PC-3 (cell line): Measurements from ENCODE around the gene EIF6. TPM values are rescaled to one million over a fixed set of nuclear protein-coding genes. Genes with fewer than 3 reads are reported as not detected.
"Not testable (repeated sequence)": the region's sequence is repeated elsewhere in the genome, so short reads cannot be mapped to it uniquely, and the experiment has no call there.

Experiments
- ATAC-seq: fragments of 200-7000 bp; cut with Tn5 transposase; 2 replicates; pipeline ENCODE4 v1.9.1; 2020; ENCODE audit warnings: mild to moderate bottlenecking, moderate library complexity
- BruUV-seq: library from RNA; stranded (reverse); fragments of 400-500 nt; replicated peaks from 2 replicates; lab custom pipeline; 2021; lab: Mats Ljungman, UMichigan
- CTCF ChIA-PET: fragments of 300-600 bp; sonication (Branson Sonifier 250); formaldehyde crosslinking; loops from one replicate; lab custom pipeline; 2022; ENCODE audit warnings: antibody characterized with exemption; lab: Charles Lee
- POLR2A ChIA-PET: fragments of 300-600 bp; sonication (Branson Sonifier 250); formaldehyde crosslinking; loops from one replicate; lab custom pipeline; 2022; ENCODE audit warnings: antibody characterized with exemption; ENCODE audit not compliant: unreplicated experiment; lab: Charles Lee
- DNase-seq: peaks from one replicate; pipeline ENCODE4 v3.0.0-alpha.2; 2015
- H2AFZ ChIP-seq: fragments of 300-600 bp; sonication (generic); 2 replicates; pipeline ENCODE4 v1.6.0; 2016; ENCODE audit warnings: antibody characterized with exemption, low read length
- H3F3A ChIP-seq: fragments of 300-600 bp; sonication (generic); one replicate; pipeline ENCODE4 v1.6.0; 2017; ENCODE audit warnings: antibody characterized with exemption, low read length, control low read depth, mild to moderate bottlenecking; ENCODE audit not compliant: unreplicated experiment
- H3K27ac ChIP-seq: fragments of 300-600 bp; sonication (generic); 2 replicates; pipeline ENCODE4 v1.5.1; 2016; ENCODE audit warnings: mild to moderate bottlenecking, low read length
- H3K27me3 ChIP-seq: fragments of 300-600 bp; sonication (generic); 2 replicates; pipeline ENCODE4 v1.6.1; 2016; ENCODE audit warnings: low read length, mixed read lengths
- H3K36me3 ChIP-seq: fragments of 300-600 bp; sonication (generic); 2 replicates; pipeline ENCODE4 v1.6.1; 2016; ENCODE audit warnings: low read depth, mixed run types, low read length, mixed read lengths
- H3K4me1 ChIP-seq: fragments of 300-600 bp; sonication (generic); 2 replicates; pipeline ENCODE4 v1.5.1; 2016; ENCODE audit warnings: low read length; ENCODE audit not compliant: insufficient read depth
- H3K4me2 ChIP-seq: fragments of 300-600 bp; sonication (generic); 2 replicates; pipeline ENCODE4 v1.6.0; 2016; ENCODE audit warnings: low read length
- H3K4me3 ChIP-seq: fragments of 300-600 bp; sonication (generic); 2 replicates; pipeline ENCODE4 v1.5.1; 2016; ENCODE audit warnings: mild to moderate bottlenecking, low read length, mixed read lengths
- H3K79me2 ChIP-seq: fragments of 300-600 bp; sonication (generic); 2 replicates; pipeline ENCODE4 v1.6.1; 2017; ENCODE audit warnings: low read length, mixed read lengths
- H3K9ac ChIP-seq: fragments of 300-600 bp; sonication (generic); 2 replicates; pipeline ENCODE4 v1.6.0; 2016; ENCODE audit warnings: mild to moderate bottlenecking, low read length
- H3K9me2 ChIP-seq: fragments of 300-600 bp; sonication (generic); replicated peaks from 2 replicates; pipeline ENCODE4 v1.6.1; 2016; ENCODE audit warnings: mixed run types, low read length, mixed read lengths
- H3K9me3 ChIP-seq: fragments of 300-600 bp; sonication (generic); 2 replicates; pipeline ENCODE4 v1.6.1; 2016; ENCODE audit warnings: low read length, mixed read lengths
- H4K20me1 ChIP-seq: fragments of 300-600 bp; sonication (generic); 2 replicates; pipeline ENCODE4 v1.6.1; 2016; ENCODE audit warnings: low read length, mixed read lengths
- CTCF ChIP-seq: fragments of 300-600 bp; sonication (generic); conservative IDR thresholded peaks from 2 replicates; pipeline ENCODE4 v1.5.1; 2017; ENCODE audit warnings: antibody characterized with exemption, low read depth, mild to moderate bottlenecking, low read length
- EZH2 ChIP-seq: fragments of 300-600 bp; sonication (generic); IDR thresholded peaks from one replicate; pipeline ENCODE4 v1.6.1; 2017; ENCODE audit warnings: antibody characterized with exemption, mild to moderate bottlenecking, low read length; ENCODE audit not compliant: unreplicated experiment
- EZH2phosphoT487 ChIP-seq: fragments of 300-600 bp; sonication (generic); IDR thresholded peaks from 2 replicates; pipeline ENCODE4 v1.6.1; 2018; ENCODE audit warnings: mild to moderate bottlenecking, antibody characterized with exemption, low read length, borderline replicate concordance
- intact Hi-C: fragments of 100-400 bp; cut with micrococcal nuclease; formaldehyde crosslinking; loops from 2 replicates; pipeline ENCODE4 v1.9.0; 2023
- total RNA-seq: library from RNA; depleted of rRNA; stranded (reverse); fragments of >200 nt; gene quantifications from 2 replicates; pipeline ENCODE4 v1.2.3, GENCODE V29; 2014

Gene EIF6
- total RNA-seq, 1 experiment from 2014 or later: 292 TPM

GRCh38 chr20:35317416-35318210 is 33.0 kb upstream of the EIF6 start:
- no TSS peak for BruUV-seq
- no peaks in the 10 kb centered on the region for H3K9me3 ChIP-seq
- peak overlapping the region; percentile 64 for H3K4me2 ChIP-seq
- no peaks in the 10 kb centered on the region for H4K20me1 ChIP-seq
- H3K4me3 ChIP-seq: no peak overlapping the region
- H2AFZ ChIP-seq: no peak overlapping the region
- H3K9me2 ChIP-seq: no peaks in the 10 kb centered on the region
- ChIA-PET POLR2A (interaction anchor here (1.0 to 1.1 kb wide), 2 partner anchors 9 to 40 kb away, joined by 6 to 8 read pairs; partner anchors contain the start of gene MMP24OS), CTCF (interaction anchor here (0.9 to 2.3 kb wide), 3 partner anchors 11 to 14 kb away, joined by 3 to 19 read pairs (median 4); no protein-coding TSS in a partner anchor)
- H3F3A ChIP-seq: peaks cover 6% of the 10 kb centered on the region
- 0 out of 2 replicates have a peak, but pooled peaks cover 8% of the 10 kb centered on the region for H3K79me2 ChIP-seq
- H3K4me1 ChIP-seq: peaks cover 73% of the 10 kb centered on the region
- H3K27me3 ChIP-seq: no peaks in the 10 kb centered on the region
- H3K36me3 ChIP-seq: no peaks in the 10 kb centered on the region
- TF ChIP-seq CTCF (no peak), EZH2phosphoT487 (no peak), EZH2 (no peak)
- no peak for ATAC-seq
- H3K27ac ChIP-seq: peak overlapping the region; percentile 95
- intact Hi-C loops: loop anchor here (2.0 kb wide), 1 partner anchor 13 kb away; no protein-coding TSS in a partner anchor
- DNase-seq: no peak
- peak overlapping the region; percentile 76 for H3K9ac ChIP-seq

GRCh38 chr20:35316086-35316485 is 31.5 kb upstream of the EIF6 start:
- ATAC-seq: no peak
- Histone ChIP-seq H3K4me3 (no peak overlapping the region), H3K9me3 (no peaks in the 10 kb centered on the region), H3K36me3 (no peaks in the 10 kb centered on the region), H3K9ac (no peak overlapping the region), H3K9me2 (no peaks in the 10 kb centered on the region), H2AFZ (no peak overlapping the region), H3K79me2 (0 out of 2 replicates have a peak, but pooled peaks cover 8% of the 10 kb centered on the region), H4K20me1 (no peaks in the 10 kb centered on the region), H3K4me1 (peaks cover 86% of the 10 kb centered on the region), H3K27ac (0 out of 2 replicates have a peak overlapping the region, but pooled peaks have one; percentile 0), H3F3A (peaks cover 11% of the 10 kb centered on the region), H3K27me3 (no peaks in the 10 kb centered on the region), H3K4me2 (no peak overlapping the region)
- DNase-seq: peak; percentile 31
- TF ChIP-seq EZH2phosphoT487 (no peak), CTCF (no peak), EZH2 (no peak)
- no TSS peak for BruUV-seq
- intact Hi-C loops: no loop called here
- ChIA-PET CTCF (no interaction called here), POLR2A (no interaction called here)

GRCh38 chr20:35315632-35316020 is 31.1 kb upstream of the EIF6 start:
- H3K27me3 ChIP-seq, H3K9ac ChIP-seq, H4K20me1 ChIP-seq, H3K79me2 ChIP-seq, H3K4me2 ChIP-seq, POLR2A ChIA-PET, H3K9me2 ChIP-seq, H3K9me3 ChIP-seq, H3K4me3 ChIP-seq, DNase-seq, H2AFZ ChIP-seq, intact Hi-C loops, ATAC-seq, BruUV-seq, CTCF ChIA-PET, H3K36me3 ChIP-seq: not testable (repeated sequence)
- Histone ChIP-seq H3F3A (peaks cover 11% of the 10 kb centered on the region), H3K4me1 (peaks cover 85% of the 10 kb centered on the region), H3K27ac (0 out of 2 replicates have a peak overlapping the region, but pooled peaks have one; percentile 0)
